M059J (cell line): Measurements from ENCODE around the gene SMOC2. TPM values are rescaled to one million over a fixed set of nuclear protein-coding genes. Genes with fewer than 3 reads are reported as not detected.

Source experiments
- DNase-seq: peaks from one replicate; pipeline ENCODE4 v3.0.0-alpha.2; 2012; ENCODE audit warnings: low read depth
- total RNA-seq: library from RNA; depleted of rRNA; stranded (reverse); fragments of >200 nt; shearing (Covaris generic); gene quantifications from 2 replicates; pipeline ENCODE4 v1.2.3, GENCODE V29; 2014

Gene SMOC2
- total RNA-seq, 1 experiment from 2014 or later: 0.47 TPM

DNA sequence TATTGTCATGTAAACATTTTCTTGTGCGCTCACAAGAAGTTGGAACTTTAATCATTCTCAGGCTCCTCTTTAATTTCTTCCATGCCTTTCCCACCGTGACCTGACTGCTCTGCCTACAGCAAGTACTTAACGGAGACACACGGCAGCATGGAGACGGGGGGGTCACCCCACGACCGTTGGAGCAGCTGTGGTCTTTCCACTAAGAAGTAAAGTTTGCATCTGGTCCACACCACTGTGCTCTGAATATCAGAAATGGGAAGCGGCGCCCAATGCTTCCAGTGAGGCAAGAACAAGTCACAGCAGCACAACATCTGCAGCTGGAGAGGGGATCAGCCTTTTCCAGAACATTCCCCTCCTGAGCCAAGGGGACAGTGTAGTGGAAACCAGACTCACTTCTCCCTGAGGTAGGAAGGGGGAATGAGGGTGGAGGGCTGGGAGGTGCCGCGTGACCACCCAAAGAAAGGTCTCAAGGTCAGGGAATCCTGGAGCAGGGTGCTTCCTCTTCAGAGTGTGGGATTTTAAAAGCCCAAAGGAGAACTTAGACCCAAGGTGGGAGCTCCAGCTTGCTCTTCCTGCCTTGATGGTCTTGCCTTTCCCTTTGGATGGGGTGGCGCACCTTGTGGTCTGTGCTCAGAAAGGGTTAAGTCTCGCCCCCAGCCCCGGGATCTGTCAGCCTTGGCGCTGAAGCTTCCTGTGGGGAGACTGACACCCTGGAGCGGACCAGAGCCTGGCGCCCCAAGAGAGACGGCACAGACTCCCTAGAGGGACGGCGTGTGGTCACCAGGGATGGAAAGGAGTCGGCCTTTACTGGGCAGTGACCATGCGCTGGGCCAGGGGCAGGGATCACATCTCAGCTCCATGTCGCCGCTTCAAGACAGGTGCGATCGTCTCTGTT lies 25.6 kb upstream of the SMOC2 start:
- no peak for DNase-seq

DNA sequence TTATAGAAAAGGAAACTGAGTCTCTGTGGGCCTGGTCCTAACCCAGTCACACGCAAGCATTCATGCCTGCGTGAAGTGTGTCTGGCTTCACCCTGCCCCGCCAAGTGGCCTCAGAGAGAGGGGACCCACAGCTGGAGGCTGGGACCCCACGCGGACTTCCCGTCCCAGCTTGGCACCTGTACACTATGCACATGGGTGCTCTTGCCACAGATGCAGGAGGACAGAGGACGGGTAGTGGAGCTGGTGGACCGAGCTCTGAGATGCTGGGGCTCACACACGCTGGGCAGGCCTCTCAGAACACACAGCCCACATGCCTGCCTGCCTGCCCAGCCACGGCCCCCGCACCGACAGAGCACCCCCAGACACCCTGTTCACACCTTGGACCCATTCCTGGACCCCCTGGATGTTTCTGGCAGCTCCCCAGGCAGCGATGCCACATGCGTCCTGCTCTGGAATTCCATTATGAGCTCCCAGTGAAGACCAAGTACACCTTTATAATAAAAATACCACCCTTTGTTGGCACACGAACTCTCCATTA lies 24.9 kb upstream of the SMOC2 start:
- no peak for DNase-seq

DNA sequence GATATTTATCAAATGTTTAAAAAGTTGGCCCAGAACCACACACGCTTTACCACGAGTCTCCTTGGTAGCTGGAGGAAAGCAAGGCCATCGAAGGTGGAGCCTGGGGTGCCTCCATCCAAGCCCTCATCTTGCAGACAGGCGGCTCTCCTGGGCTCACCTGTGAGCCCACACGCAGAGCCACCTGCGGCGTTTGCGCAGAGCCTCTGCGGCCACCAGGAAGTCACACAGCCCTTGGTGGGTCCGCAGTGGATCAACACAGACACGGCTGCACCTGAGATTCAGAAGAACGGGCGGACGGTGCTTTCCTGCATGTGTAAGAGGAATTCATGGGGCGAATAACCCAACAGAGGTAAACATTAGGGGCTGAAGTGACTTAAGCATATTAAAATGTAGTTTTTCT lies 24.5 kb upstream of the SMOC2 start:
- no peak for DNase-seq

- DNase-seq: no peak
These were observed 23.8 kb upstream of the SMOC2 start for GRCh38 chr6:168417191-168417590.

DNA sequence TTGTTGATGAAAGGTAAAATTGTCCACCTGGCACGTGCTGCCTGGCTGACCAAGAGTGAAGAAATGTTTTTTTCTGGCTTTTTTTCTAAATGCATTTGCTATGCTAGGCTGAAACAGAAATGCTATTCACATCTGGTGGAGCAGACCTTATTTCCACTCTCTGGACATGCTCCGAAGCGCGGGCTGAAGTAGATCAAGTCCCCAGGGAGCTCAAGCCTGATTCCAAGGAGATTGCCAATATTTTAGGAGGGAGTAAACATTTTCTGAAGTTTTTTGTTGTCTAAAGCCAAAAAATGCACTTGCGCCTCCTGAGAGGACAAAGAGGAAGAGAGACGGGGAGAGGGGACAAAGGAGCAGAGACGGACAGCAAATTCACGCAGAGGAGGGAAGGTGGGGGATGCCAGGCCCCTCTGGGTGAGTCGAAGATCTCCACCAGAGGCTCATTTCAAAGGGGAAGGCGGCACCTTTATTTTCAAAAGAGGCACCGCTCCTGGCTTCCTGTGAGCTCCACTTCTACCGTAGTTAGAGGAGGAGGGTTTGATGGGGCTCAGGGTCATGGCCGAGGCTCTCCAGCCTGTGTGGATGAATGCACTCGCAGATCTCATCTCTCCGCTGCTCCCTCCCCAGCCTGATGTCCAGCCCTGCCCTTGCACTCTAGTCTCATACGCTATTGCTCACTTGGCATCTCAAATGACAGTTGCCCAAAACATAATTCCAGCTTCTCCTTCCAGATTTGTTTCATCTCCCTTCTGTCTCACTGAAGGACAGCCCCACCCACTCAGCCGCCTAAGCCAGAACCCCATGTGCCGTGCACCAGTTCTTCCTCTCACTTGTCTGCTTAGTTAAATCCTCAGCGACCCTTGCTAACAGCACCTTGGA lies 23.1 kb upstream of the SMOC2 start:
- DNase-seq: no peak

- DNase-seq: no peak
These were observed 22.3 kb upstream of the SMOC2 start for GRCh38 chr6:168418711-168419121.

- DNase-seq: no peak
These were observed 21.4 kb upstream of the SMOC2 start for GRCh38 chr6:168419569-168419968.

GRCh38 chr6:168420084-168420483 lies 20.9 kb upstream of the SMOC2 start:
- no peak for DNase-seq

GRCh38 chr6:168420706-168421105 lies 20.3 kb upstream of the SMOC2 start:
- DNase-seq: no peak

GRCh38 chr6:168427184-168427583 lies 13.8 kb upstream of the SMOC2 start:
- peak; percentile 8 for DNase-seq

GRCh38 chr6:168428052-168428826 lies 12.7 kb upstream of the SMOC2 start:
- DNase-seq: no peak

- DNase-seq: no peak
These were observed 12.1 kb upstream of the SMOC2 start for GRCh38 chr6:168428863-168429262.

DNA sequence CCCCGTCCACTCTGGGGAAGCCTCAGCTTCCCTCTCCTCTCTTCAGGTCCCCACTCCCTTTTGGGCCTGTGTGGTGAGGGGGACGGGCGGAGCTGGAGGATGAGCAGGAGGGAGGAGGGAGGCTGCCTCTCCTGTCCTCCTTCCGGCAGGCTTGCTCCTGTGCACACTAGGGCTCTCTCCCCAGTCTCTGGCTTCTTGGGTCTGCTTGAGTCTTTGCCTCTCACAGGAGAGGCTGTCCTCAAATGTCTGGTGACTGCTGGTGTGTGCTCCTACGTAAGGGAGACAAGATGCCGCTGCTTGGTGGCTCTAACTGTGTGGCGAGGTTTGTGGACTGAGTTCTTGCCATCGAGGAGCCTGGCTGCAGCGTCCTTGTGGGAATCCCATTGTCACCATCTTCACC lies 8.8 kb upstream of the SMOC2 start:
- DNase-seq: no peak

GRCh38 chr6:168433898-168434297 lies 7.1 kb upstream of the SMOC2 start:
- DNase-seq: no peak

GRCh38 chr6:168434505-168434904 lies 6.5 kb upstream of the SMOC2 start:
- no peak for DNase-seq

- DNase-seq: no peak
These were observed 3.2 kb upstream of the SMOC2 start for GRCh38 chr6:168437751-168438150.

- no peak for DNase-seq
These were observed 2.0 kb upstream of the SMOC2 start for GRCh38 chr6:168438783-168439520.

DNA sequence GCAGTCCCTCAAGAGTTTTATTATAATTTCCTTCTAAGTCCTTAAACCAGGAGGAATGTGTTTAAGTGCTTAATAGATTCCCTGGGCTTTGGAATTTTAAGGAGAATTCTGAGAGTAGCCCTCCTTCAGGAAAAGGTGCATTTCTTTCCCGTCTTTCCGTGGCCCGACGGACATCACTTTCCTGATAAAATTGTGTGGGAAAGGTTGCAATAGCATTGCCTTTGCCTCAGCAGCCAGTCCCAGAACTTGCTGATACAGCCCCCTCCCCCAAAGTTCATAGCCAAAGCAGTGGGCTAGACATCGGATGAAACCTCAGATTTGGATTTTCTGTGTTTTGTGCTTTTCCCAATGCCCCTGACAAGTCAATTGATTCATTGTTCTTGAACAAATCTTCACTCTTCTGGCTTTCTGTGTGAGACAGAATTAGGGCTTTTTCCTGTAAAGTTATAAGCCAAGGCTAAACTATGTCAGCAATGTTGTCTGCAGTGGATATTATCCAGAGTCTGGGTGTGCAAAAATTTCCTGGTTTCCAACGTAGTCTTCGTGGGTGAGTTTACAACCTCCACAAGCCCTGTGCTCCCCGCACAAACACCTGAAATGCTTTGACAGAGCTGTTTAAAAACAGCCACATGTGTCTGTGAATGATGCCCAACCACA lies 1.1 kb upstream of the SMOC2 start:
- DNase-seq: no peak

- no peak for DNase-seq
These were observed 729 bp downstream of the SMOC2 start for GRCh38 chr6:168441434-168442391.
